Dermis blood vessel endothelial cell (primary cell): ENCODE data around the gene METTL9. TPM values are rescaled to one million over a fixed set of nuclear protein-coding genes. Genes with fewer than 3 reads are reported as not detected.
"Not testable (repeated sequence)": the region's sequence is repeated elsewhere in the genome, so short reads cannot be mapped to it uniquely, and the experiment has no call there.

Experiments
- DNase-seq: peaks from one replicate; pipeline ENCODE4 v3.0.0; 2010
- total RNA-seq: library from RNA; depleted of rRNA; stranded (reverse); fragments of >200 nt; gene quantifications from 2 replicates; pipeline ENCODE4 v1.2.3, GENCODE V29; 2014

Gene METTL9
- total RNA-seq, result 200 and 265 TPM in 2 replicates

DNA sequence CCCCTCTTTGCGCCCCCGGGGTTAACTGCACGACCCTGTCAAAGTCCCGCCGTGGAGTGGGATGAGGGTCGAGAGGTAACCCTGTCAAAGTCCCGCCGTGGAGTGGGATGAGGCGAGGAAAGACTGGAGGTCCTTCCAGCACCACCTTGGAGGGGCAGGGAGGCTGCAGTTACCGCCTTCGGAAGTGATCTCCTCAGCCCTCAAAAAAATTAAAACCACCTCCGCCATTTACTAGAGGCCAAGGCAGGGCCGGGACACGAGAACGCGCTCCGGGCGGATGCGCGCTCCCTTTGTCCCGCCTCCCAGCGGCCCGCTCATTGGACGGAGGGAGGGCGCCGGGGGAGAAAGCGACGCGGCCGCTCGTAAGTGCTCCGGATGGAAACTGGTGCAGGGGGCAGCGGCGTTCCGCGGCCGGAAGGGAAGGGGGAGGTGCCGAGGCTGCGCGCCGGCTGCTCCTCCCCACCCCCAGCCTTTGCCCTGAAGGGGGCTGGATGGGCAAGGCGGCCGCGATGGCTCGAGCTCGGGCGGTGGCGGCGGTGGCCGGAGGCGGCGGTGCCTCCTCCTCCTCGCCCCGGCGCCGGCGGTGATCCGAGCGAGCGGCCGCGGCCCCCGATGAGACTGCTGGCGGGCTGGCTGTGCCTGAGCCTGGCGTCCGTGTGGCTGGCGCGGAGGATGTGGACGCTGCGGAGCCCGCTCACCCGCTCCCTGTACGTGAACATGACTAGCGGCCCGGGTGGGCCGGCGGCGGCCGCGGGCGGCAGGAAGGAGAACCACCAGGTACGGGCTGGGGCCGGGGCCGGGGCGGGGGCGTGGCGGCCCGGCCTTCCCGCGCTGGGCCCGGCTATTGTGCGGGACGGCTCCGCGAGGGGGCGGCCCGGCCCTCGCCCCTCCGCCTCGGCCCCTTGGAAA, at the start of gene METTL9:
Gene METTL9, plus strand, starts transcription at position 456 of the 909 bp plus-strand sequence. Its CDS starts 157 bp downstream, at position 613.
- DNase-seq, result peak; percentile 97

DNA sequence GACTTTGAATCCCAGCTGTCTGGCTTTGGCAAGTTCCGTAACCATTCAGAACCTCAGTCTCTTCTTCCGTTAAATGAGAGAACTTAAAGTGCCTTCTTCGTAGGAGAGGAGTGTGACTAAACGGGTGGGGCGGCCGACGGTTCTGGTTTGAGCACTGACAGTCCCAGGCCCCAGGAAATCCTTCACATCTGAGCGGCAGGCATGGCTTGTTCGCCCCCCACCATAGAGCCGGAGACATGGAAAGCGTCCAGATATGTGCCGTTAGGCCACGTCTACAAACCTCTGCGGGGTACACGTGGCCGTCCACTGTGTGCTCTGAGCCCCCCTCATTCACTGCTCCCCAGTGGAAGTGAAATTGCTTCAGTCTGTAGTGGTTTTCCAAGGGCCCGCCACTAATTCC, 49.4 kb upstream of the METTL9 start:
- not testable (repeated sequence) for DNase-seq

DNA sequence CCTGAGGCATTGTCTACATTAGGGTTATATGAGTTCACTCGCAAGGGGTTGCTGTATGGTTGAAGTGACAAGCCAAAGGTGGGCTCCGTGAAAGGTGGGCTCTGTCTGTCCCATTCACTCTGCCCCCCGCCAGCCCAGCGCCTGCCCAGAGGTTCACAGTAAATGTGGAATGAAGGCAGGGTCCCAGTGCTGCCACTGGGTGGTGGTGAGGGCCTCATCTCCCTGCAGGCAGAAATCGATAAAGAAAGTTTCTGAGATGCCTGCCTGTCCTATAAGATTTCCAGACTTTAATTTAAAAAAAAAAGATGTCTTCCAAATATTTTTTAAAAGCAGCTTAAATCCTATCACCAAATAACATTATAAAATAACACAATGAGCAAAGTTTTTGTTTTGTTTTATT, 48.9 kb upstream of the METTL9 start:
- DNase-seq, result not testable (repeated sequence)

DNA sequence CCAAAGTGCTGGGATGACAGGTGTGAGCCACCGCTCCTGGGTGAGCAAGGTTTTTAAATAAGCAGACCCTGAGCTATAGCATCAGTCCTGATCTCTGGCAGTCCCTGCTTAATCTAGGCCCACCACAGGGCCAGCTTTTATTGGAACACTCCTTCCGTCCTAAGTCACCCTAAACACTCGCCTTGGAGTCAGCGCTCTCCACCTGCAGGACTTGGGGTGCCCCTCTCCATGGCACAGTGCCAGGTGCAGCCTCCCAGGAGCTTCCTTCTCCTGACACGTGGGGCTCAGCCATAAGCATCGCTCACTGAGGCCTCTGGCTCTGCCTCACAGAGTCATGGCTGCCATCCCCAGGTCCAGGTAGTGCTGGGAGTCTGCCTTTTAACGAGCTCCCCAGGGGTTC, 48.3 kb upstream of the METTL9 start:
- DNase-seq, result not testable (repeated sequence)

DNA sequence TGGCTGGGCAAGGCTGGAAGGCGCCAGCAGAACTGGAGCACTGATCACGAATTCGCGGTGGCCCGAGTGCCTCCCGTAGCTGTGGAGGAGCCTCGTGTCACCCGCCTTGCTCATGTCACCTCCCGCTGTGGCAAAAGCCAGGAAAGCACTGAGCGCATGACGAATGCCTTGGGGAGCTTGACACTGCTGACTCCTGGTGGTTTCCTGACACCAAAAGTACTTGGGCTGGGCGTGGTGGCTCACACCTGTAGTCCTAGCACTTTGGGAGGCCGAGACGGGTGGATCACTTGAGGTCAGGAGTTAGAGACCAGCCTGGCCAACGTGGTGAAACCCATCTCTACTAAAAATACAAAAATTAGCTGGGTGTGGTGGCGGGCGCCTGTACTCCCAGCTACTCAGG, 47.8 kb upstream of the METTL9 start:
- DNase-seq, result not testable (repeated sequence)

DNA sequence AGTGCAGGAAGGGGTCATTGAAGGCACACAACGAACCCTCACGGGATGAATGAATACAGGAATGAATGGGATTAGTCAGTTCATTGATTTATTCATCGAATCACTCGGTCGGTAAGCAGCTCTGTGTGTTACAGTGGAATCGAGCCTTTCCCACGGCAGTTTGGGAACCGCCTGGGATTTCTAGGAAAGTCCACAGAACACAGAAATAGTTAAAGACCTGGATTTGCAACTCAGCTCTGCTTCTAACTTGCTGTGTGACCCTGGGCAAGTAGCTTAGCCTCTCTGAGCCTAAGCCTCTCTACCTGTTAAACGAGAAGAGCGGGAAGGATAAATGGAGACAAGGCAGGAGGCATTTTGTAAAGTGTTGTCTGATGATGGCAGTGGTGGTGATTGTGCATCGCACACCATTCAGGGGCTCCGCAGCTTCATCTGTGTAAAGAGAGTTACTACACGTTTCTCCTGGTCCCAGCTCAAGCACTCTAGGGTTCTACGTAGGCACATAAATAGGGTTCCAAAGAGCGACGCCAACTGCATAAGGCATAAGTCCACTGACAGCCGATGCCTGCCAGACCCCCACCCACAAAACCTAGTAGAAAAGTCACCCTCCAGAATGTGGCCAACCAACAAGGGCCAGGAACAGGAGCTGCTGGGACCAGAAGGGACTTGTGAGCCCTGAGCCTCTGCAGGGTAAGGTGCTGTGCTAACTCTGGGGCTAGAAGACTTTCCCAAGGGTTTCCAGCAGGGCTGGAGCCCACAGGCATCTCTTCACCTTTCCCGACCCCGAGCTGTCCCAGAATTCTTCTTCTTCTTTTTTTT, 45.7 kb upstream of the METTL9 start:
- not testable (repeated sequence) for DNase-seq

DNA sequence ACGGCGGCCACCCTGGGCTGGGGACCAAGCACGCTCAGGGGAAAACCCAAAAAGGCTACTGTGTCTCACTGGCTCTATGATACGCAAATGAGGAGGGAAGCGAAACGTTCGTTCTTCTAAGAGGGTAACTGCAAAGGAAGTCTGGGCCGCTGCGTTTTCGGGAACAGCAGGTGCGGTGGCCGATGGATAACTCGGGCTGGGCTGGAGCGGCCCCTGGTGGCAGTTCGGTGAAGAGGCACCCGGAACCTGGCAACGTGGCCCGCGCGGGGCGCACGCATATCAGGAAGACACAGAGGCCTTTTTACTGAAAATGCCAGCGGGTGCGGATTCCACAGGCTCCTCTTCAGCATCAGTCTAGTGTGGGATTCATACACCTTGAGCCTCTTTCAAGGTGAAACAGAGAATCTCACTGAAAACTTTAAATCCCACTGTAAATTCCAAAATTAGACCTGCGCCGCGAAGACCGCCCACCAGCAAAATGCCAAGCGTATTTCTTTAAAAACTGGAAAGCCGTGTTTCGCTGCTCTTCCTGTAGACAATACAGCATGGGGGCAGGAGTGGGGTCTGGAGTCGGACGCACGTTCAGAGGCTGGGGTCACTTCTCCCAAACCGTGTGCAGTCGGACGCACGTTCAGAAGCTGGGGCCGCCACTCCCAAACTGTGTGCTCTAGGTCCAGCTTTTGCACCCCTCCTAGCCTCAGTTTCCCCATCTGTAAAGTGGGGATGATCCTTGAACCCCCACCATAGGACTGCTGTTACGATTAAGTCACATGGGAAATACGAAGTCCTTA, 44.4 kb upstream of the METTL9 start:
- peak; percentile 84 for DNase-seq

DNA sequence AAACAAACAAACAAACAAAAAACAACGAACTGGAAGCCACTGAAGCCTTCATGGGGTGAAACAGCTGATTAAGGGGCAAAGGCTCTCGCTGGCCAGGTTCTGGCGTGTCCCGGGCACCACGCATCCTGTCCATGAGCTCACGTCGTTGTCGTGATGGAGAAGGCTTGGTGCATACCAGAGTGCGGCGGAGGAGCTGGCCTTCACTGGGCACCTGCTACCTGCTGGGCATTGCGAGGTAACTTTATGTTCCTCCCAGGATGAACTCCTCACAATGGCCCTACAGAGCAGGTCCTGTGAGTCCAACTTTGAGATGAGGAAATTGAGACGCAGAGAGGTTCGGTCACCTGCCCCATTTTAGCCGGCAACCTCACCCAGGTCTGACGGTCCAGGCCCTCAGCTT, 43.8 kb upstream of the METTL9 start:
- not testable (repeated sequence) for DNase-seq

DNA sequence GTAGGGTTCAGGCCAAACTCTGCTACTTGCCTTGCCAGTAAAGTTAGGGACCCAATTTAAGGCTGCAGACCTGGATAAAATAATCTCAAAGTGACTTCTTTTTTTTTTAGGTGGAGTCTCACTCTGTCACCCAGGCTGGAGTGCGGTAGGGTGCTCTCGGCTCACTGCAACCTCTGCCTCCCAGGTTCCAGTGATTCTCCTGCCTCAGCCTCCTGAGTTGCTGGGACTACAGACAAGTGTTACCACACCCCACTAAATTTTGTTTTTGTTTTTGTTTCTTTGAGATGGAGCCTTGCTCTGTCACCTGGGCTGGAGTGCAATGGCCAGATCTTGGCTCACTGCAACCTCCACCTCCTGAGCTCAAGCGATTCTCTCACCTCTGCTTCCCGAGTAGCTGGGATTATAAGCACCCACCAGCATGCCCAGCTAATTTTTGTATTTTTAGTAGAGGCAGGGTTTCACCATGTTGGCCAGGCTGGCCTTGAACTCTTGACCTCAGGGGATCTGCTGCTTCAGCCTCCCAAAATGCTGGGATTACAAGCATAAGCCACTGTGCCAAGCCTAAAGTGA, 43.3 kb upstream of the METTL9 start:
- not testable (repeated sequence) for DNase-seq

DNA sequence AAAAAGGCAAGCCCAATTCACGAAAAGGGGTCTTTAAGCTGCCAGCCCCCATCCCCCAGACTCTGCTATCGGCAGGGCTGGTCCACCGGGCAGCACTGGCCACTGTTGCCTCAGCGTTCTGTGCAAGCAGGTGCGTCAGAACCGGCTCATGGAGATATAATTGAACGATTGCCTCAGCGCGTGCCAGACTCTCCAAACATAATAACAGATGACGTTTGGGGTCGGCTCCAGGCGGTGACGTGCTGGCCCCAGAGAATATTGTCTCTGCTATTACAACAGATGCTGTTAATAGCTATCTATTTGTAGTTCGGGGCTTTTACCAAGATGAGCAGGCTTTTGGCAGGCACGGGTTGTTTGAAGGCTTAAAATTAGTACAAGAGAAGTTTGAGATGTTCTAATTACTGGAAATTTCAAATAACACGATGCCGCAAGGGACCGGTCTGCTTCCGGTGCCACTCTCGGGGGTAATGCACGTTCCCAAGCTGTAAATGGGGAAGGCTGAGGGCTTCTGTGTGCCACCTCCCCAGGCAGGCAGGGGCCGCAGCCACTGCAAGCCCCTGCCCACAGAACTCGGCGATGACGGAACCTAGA, 42.6 kb upstream of the METTL9 start:
- not testable (repeated sequence) for DNase-seq

DNA sequence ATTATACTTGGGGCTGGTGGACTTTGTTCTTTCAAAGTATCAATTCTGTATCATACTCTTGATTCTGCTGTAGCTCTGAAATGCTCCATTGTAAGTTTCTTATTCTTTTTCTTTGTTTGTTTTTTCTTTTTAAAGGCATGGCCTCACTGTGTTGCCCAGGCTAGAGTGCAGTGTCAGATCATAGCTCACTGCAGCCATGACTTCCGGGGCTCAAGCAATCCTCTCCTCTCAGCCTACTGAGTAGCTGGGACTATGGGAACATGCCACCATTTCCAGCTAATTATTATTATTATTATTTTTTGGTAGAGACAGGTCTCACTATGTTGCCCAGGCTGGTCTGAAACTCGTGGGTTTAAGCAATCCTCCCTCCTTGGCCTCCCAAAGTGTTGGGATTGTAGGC, 38.9 kb upstream of the METTL9 start:
- no peak for DNase-seq

DNA sequence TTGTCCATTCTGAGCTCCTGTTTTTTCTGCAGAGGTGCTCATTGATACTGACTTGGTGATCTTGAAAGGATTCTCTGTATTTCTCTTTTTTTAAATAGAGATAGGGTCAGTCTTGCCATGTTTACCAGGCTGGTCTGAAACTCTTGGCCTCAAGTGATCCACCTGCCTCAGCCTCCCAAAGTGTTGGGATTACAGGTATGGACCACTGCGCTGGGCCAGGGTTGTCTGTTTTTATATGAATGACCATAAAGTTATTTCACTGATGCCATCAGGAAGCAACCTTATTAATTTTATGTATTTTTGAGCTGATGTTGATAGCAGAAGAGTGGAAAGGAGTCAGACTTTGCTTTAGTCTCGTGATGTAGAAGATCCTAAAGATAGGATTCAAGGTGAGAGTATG, 35.7 kb upstream of the METTL9 start:
- no peak for DNase-seq

DNA sequence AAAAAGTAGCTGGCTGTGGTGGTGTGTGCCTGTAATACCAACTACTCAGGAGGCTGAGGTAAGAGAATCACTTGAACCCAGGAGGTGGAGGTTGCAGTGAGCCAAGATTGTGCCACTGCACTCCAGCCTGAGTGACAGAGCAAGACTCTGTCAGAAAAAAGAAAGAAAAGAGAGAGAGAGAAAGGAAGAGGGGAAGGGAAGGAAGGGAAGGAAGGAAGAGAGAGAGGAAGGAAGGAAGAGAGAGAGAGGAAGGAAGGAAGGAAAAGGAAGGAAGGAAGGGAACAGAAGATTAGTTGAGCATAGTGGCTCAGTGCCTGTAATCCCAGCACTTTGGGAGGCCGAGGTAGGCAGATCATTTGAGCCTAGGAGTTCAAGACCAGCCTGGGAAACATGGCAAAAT, 35.0 kb upstream of the METTL9 start:
- DNase-seq, result not testable (repeated sequence)

DNA sequence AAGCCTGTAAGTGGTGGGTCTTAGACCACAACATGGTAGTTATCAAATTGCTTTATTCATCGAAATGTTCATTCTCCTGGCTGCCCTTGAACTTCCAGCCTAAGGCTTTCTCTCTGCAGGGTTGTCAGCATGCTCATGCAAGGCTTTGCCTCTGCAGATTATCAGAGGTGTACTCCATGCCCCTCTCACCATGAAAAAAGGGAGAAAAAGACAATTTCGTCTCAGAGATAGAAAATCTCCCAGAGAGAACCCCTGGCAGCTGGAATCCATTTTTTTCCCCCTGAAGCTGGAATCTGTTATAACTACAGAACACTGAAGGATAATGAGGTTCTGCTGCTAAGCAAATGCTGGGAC, 33.9 kb upstream of the METTL9 start:
- DNase-seq, result no peak

DNA sequence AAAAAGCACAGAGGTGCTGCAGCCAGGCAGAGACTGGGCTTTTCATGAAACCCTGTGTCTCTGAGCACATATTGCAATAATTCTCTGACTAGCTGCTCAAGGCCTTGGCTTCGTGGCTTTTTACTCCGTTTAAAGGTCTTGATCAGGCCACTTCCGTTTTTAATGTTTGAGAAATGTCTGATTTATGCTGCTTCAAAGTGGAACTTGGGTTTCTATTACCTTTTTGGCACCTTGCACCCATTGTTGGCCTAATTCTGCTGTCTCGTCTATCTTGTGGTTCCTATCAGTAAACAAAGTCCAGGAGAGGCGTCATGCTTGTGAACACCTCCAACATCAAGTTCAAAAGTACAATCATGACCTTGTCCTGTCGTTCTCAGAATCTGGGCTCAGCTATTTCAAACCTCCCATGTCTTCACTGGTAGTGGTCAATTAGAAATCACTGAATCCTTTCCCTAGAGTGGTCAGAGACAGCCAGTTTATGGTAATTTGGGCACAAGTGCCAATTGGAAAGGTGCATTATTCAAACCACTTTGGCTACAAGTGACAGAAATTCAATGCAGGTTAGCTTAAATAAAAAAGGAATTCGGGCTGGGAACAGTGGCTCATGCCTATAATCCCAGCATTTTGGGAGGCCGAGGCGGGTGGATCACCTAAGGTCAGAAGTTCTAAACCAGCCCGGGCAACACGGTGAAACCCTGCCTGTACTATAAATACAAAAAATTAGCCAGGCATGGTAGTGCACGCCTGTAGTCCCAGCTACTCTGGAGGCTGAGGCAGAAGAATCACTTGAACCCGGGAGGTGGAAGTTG, 33.3 kb upstream of the METTL9 start:
- DNase-seq, result no peak

DNA sequence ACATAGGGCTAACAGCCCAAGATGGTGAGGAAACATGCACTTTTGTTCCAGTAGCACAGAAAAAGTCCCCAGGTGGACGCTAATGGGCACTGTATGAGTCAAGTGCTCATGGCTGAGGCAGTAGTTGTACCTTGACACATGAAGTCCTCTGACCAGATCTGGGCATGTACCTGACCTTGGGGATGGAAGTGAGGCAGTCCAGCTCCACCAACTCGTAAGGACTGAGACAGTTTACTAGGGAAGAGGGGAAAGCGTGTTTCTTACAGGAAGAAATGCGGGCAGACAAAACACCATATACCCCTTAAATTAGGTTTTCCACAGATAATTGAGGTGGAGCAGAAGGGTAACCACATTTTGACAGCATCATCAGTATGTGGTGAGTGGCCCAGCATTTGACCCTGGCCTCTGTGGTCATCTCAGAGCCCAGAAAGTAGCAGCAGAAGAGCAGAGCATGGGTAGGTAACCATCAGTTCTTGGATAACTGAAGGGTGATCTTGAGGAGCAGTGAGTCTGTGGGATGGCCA, 32.4 kb upstream of the METTL9 start:
- DNase-seq, result no peak

DNA sequence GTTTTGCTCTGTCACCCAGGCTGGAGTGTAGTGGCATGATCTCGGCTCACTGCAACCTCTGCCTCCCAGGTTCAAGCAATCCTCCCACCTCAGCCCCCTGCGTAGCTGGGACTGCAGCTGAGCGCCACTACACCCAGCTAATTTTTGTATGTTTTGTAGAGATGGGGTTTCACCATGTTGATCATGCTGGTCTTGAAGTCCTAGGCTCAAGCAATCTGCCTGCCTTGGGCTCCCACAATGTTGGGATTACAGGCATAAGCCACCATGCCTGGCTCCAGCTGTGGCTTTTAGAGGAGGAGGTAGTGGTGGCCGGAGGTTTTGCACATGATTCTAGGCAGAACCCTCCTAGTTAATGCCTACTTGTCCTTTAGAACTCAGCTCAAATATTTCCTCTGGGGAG, 31.9 kb upstream of the METTL9 start:
- not testable (repeated sequence) for DNase-seq

DNA sequence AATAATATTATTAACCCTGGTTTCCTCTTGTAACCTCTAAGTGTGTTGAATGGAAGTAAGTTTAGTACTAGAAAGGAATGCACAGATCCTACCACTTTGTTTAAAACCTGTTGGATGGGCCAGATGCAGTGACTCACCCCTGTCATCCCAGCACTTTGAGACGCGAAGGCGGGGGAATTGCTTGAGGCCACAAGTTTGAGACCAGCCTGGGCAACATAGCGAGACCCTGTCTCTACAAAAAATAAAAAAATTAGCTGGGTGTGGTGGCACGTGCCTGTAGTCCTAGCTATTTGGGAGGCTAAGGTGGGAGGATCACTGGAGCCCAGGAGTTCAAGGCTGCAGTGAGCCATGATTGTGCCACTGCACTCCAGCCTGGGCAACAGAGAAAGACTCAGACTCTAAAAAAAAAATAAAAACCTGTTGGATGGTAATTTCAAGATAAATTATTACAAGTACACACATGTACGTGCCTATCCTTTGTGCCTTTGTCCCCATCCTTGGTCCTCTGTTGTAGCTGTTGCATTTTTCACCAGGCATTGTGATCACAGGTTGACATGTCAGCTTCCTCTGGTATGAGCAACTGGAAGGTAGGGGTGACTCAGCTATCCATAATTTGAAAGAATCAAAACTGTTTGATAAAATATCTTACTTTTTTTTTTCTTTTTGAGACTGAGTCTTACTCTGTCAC, 30.7 kb upstream of the METTL9 start:
- no peak for DNase-seq

DNA sequence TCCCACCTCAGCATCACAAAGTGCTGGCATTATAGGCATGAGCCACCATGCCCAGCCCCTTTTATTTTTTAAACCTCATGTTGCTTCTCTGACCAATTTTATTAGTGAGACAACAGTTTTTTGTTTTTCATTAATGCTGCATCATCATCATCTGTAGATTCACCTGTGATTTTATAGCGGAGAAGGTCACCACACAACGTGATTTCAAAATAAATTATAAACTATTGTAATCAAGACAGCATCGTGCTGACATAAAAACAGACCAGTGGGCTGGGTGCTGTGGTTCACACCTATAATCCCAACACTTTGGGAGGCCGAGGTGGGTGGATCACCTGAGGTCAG, 28.7 kb upstream of the METTL9 start:
- no peak for DNase-seq

DNA sequence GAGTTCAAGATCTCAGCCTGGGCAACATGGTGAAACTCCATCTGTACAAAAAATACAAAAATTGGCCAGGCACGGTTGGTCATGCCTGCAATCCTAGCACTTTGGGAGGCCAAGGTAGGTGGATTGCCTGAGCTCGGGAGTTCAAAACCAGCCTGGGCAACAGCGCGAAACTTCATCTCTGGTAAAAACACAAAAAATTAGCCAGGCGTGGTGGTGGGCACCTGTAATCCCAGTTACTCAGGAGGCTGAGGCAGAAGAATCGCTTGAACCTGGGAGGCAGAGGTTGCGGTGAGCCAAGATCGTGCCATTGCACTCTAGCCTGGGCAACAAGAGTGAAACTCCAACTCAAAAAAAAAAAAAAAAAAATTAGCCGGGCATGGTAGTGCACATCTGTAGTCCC, 25.9 kb upstream of the METTL9 start:
- DNase-seq, result not testable (repeated sequence)
